Common myeloid progenitor, CD34-positive (primary cell): ENCODE measurements around the gene ENTPD6.

Source experiments
- CTCF ChIA-PET: fragments of 350-600 bp; sonication (Branson Sonifier 250); formaldehyde crosslinking; loops from one replicate; lab custom pipeline; 2021; ENCODE audit warnings: antibody characterized with exemption; lab: Charles Lee
- POLR2A ChIA-PET: fragments of 350-600 bp; sonication (Branson Sonifier 250); formaldehyde crosslinking; loops from one replicate; lab custom pipeline; 2021; ENCODE audit warnings: antibody characterized with exemption; lab: Charles Lee
- DNase-seq, 3 donors: peaks; one replicate each; pipeline versions ENCODE4 v3.0.0 to v3.0.0-alpha.2; 2013
- H3K27ac ChIP-seq, 2 experiments: 1 replicate in 1 of 2; 2 replicates in 1 of 2; pipeline ENCODE4 v1.7.0; 2013; ENCODE audit warnings: inconsistent platforms in 2 of 2, low read length in 2 of 2, mild to moderate bottlenecking in 2 of 2, low read depth in 1 of 2, moderate library complexity in 1 of 2; ENCODE audit not compliant: severe bottlenecking in 2 of 2, insufficient read depth in 1 of 2, poor library complexity in 1 of 2
- H3K27me3 ChIP-seq, 5 experiments: replicated peaks in 2 of 5; 1 replicate in 3 of 5; 2 replicates in 2 of 5; pipeline versions ENCODE4 v1.6.1 to v1.7.0; 2013; ENCODE audit warnings: low read length in 4 of 5, mild to moderate bottlenecking in 2 of 5, moderate library complexity in 2 of 5, inconsistent platforms in 1 of 5; ENCODE audit not compliant: insufficient read depth in 5 of 5, control insufficient read depth in 4 of 5
- H3K36me3 ChIP-seq, 4 experiments: 1 replicate in 2 of 4; 2 replicates in 2 of 4; pipeline versions ENCODE4 v1.6.1 to v1.7.0; 2013; ENCODE audit warnings: low read length in 3 of 4, control low read depth in 1 of 4, mild to moderate bottlenecking in 1 of 4; ENCODE audit not compliant: control insufficient read depth in 4 of 4, insufficient read depth in 4 of 4
- H3K4me1 ChIP-seq, 4 experiments: 1 replicate in 3 of 4; 2 replicates in 1 of 4; pipeline versions ENCODE4 v1.6.1 to v1.7.1; 2013; ENCODE audit warnings: low read length in 3 of 4, mild to moderate bottlenecking in 3 of 4, control low read depth in 1 of 4, inconsistent platforms in 1 of 4, moderate library complexity in 1 of 4; ENCODE audit not compliant: control insufficient read depth in 4 of 4, insufficient read depth in 4 of 4; ENCODE audit errors: control extremely low read depth in 1 of 4
- H3K4me3 ChIP-seq, 7 experiments: 1 replicate in 4 of 7; 2 replicates in 3 of 7; pipeline versions ENCODE4 v1.5.1 to v1.7.0; 2013; ENCODE audit warnings: mild to moderate bottlenecking in 7 of 7, low read length in 6 of 7, moderate library complexity in 6 of 7, inconsistent platforms in 2 of 7, low read depth in 2 of 7, control low read depth in 1 of 7; ENCODE audit not compliant: insufficient read depth in 4 of 7, control insufficient read depth in 1 of 7; ENCODE audit errors: extremely low read depth in 1 of 7
- H3K9me3 ChIP-seq, 5 experiments: 1 replicate in 4 of 5; 2 replicates in 1 of 5; pipeline versions ENCODE4 v1.6.1 to v1.7.1; 2013; ENCODE audit warnings: low read length in 4 of 5, mild to moderate bottlenecking in 2 of 5, inconsistent platforms in 1 of 5, low read depth in 1 of 5, moderate library complexity in 1 of 5; ENCODE audit not compliant: control insufficient read depth in 4 of 5, insufficient read depth in 2 of 5; ENCODE audit errors: control extremely low read depth in 1 of 5
- WGBS: methylation state at CpG from one replicate; pipeline ENCODE4 v1.1.5; 2013; ENCODE audit not compliant: insufficient coverage; 5-methylcytosine and 5-hydroxymethylcytosine counted together

ENTPD6 gene

GRCh38 chr20:25274481-25274880, 79.0 kb downstream of the ENTPD6 start:
- DNase-seq = no peak
- Histone ChIP-seq H3K9me3 (no peaks in the 10 kb centered on the region), H3K27me3 (no peaks in the 10 kb centered on the region), H3K36me3 (peaks cover 15 to 83% (median 56%) of the 10 kb centered on the region in 4 experiments), H3K4me1 (no peaks in the 10 kb centered on the region), H3K27ac (no peak overlapping the region), H3K4me3 (no peak overlapping the region)
- ChIA-PET POLR2A (no interaction called here), CTCF (interaction anchor here (3.3 kb wide), 1 partner anchor 20 kb away, joined by 16 read pairs; no protein-coding TSS in a partner anchor)
- WGBS = 97% methylated on average over 19 of the region's 20 CpGs

GRCh38 chr20:25274891-25275812, 79.6 kb downstream of the ENTPD6 start:
- Histone ChIP-seq H3K4me3 (no peak overlapping the region), H3K27me3 (no peaks in the 10 kb centered on the region), H3K4me1 (no peaks in the 10 kb centered on the region), H3K9me3 (no peaks in the 10 kb centered on the region), H3K27ac (no peak overlapping the region), H3K36me3 (peaks cover 18 to 86% (median 58%) of the 10 kb centered on the region in 4 experiments)
- no peak for DNase-seq
- 98% methylated on average over 29 of the region's 32 CpGs for WGBS
- ChIA-PET POLR2A (no interaction called here), CTCF (interaction anchor here (3.3 kb wide), 1 partner anchor 20 kb away, joined by 16 read pairs; no protein-coding TSS in a partner anchor)

- no peaks in the 10 kb centered on the region for H3K9me3 ChIP-seq
- no peak overlapping the region for H3K4me3 ChIP-seq
- peaks cover 18 to 89% (median 64%) of the 10 kb centered on the region in 4 experiments for H3K36me3 ChIP-seq
- WGBS = 98% methylated on average over 17 of the region's 20 CpGs
- H3K4me1 ChIP-seq = no peaks in the 10 kb centered on the region
- H3K27ac ChIP-seq = no peak overlapping the region
- DNase-seq = no peak
- CTCF ChIA-PET = interaction anchor here (1.7 to 3.3 kb wide), 2 partner anchors 19 kb away, joined by 3 to 16 read pairs; no protein-coding TSS in a partner anchor
- POLR2A ChIA-PET = no interaction called here
- no peaks in the 10 kb centered on the region for H3K27me3 ChIP-seq
These were observed 80.5 kb downstream of the ENTPD6 start for GRCh38 chr20:25275813-25276532.
